GM21367 (cell line): ENCODE results near the gene ANGPTL1.

Source experiments
- ATAC-seq: cut with Tn5 transposase; IDR thresholded peaks from one replicate; pipeline ENCODE4 v1.9.1; 2021; ENCODE audit not compliant: unreplicated experiment

Gene ANGPTL1, protein sequence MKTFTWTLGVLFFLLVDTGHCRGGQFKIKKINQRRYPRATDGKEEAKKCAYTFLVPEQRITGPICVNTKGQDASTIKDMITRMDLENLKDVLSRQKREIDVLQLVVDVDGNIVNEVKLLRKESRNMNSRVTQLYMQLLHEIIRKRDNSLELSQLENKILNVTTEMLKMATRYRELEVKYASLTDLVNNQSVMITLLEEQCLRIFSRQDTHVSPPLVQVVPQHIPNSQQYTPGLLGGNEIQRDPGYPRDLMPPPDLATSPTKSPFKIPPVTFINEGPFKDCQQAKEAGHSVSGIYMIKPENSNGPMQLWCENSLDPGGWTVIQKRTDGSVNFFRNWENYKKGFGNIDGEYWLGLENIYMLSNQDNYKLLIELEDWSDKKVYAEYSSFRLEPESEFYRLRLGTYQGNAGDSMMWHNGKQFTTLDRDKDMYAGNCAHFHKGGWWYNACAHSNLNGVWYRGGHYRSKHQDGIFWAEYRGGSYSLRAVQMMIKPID

GRCh38 chr1:178870944-178871343 is at the start of gene ANGPTL1:
Gene ANGPTL1 (minus strand): TSS chr1:178871077. CDS start chr1:178865776, 5,301 bp downstream.
- ATAC-seq, result no peak

DNA sequence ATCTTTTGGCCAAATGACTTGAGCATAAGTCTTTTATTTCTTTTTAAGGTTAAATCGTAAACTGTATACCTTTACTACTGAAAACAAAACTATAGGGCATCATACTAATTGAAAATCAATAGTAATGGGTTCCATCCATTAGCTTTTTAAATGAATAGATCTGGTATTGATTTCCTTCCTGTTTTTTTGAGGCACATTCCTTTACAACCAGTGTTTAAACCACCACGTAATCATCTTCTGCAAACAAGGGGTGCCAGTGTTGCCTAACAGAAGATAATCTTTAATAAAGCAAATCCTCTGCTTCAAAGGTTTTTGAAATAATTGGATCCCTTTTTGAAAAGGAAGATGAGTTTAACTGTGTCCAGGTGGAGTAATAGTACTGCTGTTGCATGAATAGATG is 48.7 kb upstream of the ANGPTL1 start:
- no peak for ATAC-seq

DNA sequence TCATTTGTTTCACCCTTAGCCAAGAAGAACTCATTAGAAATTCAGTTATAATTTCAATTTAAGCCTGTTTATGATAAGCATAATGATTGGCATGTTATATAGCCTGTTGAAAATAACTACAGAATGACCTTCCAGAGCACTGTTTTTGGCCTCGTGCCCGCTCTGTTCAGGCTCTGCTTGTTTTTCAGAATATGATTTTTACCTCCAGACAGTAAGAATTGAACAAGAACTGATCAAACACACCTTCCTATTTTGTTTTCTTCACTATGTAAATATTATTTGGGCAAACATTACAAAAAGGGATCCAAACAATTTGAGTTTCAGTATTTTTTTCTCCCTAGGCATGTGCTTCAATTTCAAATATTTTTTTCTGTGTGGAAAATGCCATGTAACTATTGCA is 48.1 kb upstream of the ANGPTL1 start:
- ATAC-seq, result no peak

- ATAC-seq, result no peak
Observed at GRCh38 chr1:178918308-178918707, 47.4 kb upstream of the ANGPTL1 start.

GRCh38 chr1:178916448-178917174 is 45.7 kb upstream of the ANGPTL1 start:
- ATAC-seq, result peak; percentile 45

DNA sequence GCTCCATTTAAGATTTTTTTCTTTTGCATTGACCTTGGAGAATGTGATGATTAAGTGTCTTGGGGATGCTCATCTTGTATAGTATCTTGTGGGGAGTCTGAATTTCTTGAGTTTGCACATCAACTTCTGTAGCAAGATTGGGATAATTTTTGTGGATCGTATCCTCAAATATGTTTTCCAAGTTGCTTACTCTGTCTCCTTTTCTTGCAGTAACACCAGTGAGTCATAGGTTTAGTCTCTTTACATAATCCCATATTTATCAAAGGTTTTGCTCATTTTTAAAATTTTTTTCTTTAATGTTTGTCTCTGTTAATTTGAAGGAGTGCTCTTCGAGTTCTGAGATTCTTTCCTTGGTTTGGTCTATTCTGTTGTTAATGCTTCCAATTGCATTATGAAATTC is 41.7 kb upstream of the ANGPTL1 start:
- ATAC-seq, result no peak

- no peak for ATAC-seq
Observed at GRCh38 chr1:178910023-178910422, 39.1 kb upstream of the ANGPTL1 start.

- no peak for ATAC-seq
Observed at GRCh38 chr1:178908358-178908757, 37.5 kb upstream of the ANGPTL1 start.

- no peak for ATAC-seq
Observed at GRCh38 chr1:178901482-178902125, 30.7 kb upstream of the ANGPTL1 start.

DNA sequence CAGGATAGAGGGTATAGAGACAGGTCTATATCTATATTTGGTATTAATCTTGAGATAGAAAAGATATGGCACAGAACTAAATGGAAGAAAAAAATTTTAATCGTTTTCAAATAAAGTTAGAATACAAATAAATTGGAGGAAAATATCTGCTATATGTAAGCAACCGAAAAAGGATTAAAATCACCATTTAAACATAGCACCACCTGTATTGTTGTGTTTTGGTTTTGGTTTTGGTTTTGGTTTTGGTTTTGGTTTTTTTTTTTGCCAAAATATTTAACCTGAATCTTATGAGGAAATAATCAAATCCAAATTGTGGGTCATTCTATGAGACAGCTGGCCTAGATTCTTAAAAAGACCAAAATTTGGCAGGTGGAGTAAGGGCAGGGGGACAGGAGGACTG is 28.5 kb upstream of the ANGPTL1 start:
- no peak for ATAC-seq

- no peak for ATAC-seq
Observed at GRCh38 chr1:178898401-178898800, 27.5 kb upstream of the ANGPTL1 start.

GRCh38 chr1:178895928-178896327 is 25.1 kb upstream of the ANGPTL1 start:
- ATAC-seq, result no peak

GRCh38 chr1:178886551-178886950 is 15.7 kb upstream of the ANGPTL1 start:
- no peak for ATAC-seq

DNA sequence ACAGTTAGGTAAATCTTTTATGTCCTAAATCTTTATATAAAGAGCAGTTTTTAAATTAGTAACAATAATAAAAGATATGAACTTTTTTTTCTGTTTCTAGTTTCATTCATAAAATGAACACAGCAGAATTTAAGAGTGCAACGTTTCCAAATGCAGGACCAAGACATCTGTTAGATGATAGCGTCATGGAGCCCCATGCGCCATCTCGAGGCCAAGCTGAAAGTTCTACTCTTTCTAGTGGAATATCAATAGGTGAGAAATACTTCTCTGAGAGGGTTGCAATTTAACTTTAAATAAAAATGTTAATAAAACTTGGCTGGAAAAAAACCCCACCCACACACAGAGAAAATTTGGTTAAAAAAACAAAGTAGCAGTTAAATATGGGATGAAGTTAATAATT is 15.0 kb upstream of the ANGPTL1 start:
- ATAC-seq, result no peak

DNA sequence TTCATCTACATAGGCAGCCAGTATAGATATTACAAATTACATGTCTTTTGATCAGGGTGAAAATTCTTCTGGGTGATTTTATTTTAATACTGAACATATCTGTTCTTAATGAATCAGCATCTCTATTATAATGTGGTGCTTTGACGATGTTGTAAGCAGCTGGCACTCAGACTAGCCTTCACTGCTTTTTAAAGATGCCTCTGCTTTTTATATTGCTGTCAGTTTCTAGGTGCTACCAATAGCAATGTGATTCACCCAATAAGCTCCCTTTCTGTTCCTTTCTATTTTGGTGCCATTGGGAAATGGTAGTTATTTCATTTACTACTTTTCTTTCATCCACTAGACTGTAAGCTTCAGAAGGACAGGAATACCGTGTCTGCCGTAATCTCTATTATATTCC is 11.1 kb upstream of the ANGPTL1 start:
- no peak for ATAC-seq

- ATAC-seq, result no peak
Observed at GRCh38 chr1:178877896-178878295, 7.0 kb upstream of the ANGPTL1 start.

DNA sequence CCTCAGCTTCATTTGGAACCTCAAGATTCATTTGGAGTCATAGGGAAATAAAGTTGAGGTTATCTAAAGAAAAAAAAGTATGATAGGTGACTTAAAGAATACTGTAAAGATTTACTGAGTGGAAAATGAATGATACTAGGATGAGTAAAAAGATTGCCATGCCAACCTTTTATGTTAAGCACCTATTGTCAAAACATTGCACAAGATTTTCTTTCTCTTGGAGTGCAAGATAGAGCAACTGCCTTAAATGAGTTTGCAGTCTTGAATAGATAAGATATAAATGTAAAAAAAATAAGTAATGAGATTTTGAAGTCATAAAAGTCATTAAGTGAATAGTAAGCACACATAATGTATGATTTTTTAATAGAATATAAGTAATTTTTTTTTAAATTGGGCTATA is 5.1 kb upstream of the ANGPTL1 start:
- ATAC-seq, result no peak

GRCh38 chr1:178874966-178875365 is 4.1 kb upstream of the ANGPTL1 start:
- ATAC-seq, result no peak

GRCh38 chr1:178871551-178872320 is 859 bp upstream of the ANGPTL1 start:
- no peak for ATAC-seq

GRCh38 chr1:178870221-178870620 is 656 bp downstream of the ANGPTL1 start:
- ATAC-seq, result no peak

DNA sequence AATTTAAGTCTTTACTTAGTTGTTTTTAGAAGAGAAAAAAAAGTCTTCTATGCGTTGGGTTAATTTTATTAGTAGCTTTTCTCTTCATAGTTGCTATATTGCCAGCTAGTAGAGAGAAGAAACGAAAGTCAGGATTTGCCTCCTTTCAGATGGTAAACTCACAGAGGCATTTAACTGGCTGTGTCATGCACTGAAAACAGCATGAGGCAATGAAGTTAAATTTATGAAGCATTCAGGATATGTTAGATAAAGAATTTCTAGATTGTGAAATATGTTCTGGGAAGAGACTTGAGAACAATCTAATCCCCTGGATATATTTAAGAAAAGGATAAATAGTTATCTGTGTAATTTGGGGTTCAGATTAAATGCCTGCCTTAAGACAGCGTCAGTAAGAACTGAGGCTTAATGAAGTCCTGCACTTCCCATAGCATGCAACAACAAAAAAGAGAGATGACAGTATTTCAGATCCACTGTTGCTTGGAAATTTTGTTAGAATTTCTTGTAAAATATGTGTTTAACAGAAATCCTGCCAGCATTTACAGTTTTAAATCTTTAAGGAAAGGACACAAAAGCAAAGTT is 1.7 kb downstream of the ANGPTL1 start:
- ATAC-seq, result no peak
